Renal pelvis (tissue), 12 donors: Measurements from ENCODE around the gene SPATA19. TPM values are rescaled to one million over a fixed set of nuclear protein-coding genes. Genes with fewer than 3 reads are reported as not detected.
A peak's percentile ranks its signal among the peaks of the same experiment; 100 is the strongest.
"Not testable (repeated sequence)": the region's sequence is repeated elsewhere in the genome, so short reads cannot be mapped to it uniquely, and the experiment has no call there.

ENCODE experiments used
- DNase-seq: peaks from one replicate; pipeline ENCODE4 v3.0.0-alpha.2; 2013
- long read RNA-seq, 16 experiments: transcript quantifications; one replicate each; lab custom pipeline, GENCODE V29; 2026
- polyA plus RNA-seq, 3 donors: library from polyadenylated mRNA; unstranded; fragments of 120-200 nt; gene quantifications; one replicate each; pipeline ENCODE4 v1.2.1, GENCODE V29; 2013; ENCODE audit not compliant: insufficient read length in 3 of 3

SPATA19 gene
- polyA plus RNA-seq, result not detected
- long read RNA-seq, donor 1, result 0 reads
- long read RNA-seq, donor 2, result 0 reads
- long read RNA-seq, donor 3, result 0 reads
- long read RNA-seq, donor 4, result 0 reads
- long read RNA-seq, donor 5, result 0 reads
- long read RNA-seq, donor 6, result 0 reads
- long read RNA-seq, donor 7, result 0 reads
- long read RNA-seq, donor 8, result 0 reads
- long read RNA-seq, donor 9, result 0 reads
- long read RNA-seq, donor 10, result 0 reads
- long read RNA-seq, donor 11, result 0 reads
- long read RNA-seq, donor 12, result 0 reads
- long read RNA-seq, donor 13, result 0 reads
- long read RNA-seq, donor 14, result 0 reads
- long read RNA-seq, donor 15, result 0 reads
- long read RNA-seq, donor 16, result 0 reads

GRCh38 chr11:133845413-133845812, at the start of gene SPATA19:
Gene SPATA19, minus strand, starts transcription at chr11:133845513. Its CDS starts 67 bp downstream, at chr11:133845446.
- no peak for DNase-seq

DNA sequence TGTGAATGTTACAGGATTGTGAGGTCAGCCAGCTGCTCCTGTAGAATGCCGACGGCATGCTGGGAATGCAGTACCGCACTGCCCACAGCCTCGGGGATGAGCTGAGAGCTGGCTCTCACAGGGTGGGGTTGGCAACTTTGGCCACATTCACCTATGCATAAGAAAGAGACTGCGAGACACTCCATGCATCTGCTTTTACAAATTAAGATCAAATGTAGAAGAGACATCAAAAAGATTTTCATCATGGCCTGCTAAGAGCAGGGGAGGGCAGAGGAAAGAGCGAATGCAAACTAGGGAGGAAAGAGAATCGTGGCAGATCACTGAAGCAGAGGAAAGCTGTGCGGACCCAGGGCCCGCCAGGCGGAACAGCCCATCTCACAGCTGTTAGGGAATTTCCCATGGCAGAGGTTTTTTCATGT, 49.8 kb upstream of the SPATA19 start:
- DNase-seq, result peak; percentile 39

- no peak for DNase-seq
Measured at GRCh38 chr11:133893381-133893780, 48.1 kb upstream of the SPATA19 start.

DNA sequence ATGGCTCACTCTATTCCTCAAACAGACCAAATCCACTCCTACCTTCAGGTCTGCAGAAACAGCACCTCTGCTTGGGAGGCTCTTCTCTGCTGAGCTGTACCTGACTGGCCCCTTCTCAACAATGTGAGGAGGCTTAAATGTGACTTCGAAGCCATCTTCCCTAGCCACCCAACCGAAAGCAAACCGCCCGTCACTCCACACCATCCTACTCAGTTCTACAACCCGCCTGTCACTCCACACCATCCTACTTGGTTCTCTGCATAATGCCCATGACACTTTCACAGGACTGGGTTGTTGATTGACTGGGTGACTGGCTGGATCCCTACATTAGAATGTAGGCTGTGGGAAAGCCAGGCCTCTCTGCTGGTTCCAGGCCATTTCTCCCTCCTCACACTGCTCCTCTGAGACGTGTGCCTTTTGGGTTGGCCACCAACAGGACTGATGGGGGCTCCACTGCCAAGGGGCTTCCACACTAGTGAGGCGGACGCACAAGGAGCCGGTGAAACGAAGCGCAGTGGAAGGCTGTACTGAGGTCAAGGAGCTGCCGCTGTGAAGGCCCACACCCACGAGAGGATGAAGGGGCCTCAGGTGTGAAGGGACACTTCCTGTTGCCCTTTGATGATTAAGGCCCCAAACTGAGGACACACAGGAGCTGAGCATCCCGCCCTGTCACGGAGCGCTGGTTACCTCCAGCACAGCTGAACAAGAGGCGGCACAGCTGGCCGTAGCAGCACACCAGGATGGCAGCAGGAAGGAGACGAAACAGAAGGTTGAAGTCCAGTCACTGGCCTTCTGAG, 47.5 kb upstream of the SPATA19 start:
- no peak for DNase-seq

DNA sequence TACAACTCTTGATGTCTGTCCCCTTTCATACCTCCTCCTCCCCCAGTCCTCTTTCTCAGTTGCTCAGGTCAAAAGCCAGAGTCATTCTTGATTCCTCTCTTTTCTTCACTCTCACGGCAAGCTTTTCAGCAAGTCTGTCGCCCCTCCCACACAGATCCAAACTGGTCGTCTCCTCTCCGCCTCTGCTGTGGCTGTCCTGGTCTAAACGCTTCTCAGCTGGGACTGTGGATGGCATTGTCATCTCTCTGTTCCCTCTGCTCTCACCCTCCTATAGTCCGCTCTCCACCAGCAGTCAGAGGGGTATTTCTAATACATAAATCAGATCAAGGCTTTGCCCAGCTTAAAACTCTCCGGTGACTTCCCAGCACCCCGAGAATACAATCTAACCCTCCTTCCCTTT, 46.8 kb upstream of the SPATA19 start:
- DNase-seq, result no peak

DNA sequence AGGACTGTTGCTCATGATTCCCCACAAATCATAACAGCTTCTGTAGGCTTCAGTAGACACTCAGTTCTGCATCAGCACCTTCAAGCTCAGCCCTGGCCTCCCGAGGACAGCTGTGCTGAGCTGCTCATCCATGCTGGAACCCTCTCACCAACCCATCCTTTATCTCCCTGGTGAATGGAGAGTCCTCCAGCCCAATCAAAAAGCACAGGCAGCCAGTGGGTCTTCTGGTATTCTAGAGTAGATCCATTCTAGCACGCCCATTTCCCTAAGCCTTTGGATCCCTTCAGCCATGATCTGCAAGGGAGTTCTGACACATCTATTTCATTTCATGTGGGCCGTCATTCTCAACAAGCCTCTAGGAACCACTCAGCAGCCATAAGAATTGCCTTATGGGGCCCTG, 44.6 kb upstream of the SPATA19 start:
- DNase-seq, result no peak

DNA sequence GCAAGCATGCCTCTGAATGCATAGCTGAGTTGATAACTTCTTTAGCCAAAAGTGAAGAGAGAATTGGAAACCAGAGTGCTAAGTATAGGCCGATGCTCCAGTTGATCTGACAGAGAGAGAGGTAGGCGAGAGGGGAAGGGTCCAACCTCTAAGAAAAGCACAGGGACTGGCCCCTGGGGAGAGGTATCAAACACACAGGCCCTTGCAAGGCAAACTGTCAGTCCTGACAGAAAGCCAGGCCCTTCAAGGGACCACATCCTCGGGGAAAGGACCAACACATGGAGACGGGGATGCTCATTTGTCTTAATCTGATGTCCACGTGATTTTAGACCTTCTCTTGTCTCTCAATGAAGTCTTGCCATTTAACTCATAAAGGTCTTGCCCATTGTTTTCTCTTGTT, 43.9 kb upstream of the SPATA19 start:
- no peak for DNase-seq

DNA sequence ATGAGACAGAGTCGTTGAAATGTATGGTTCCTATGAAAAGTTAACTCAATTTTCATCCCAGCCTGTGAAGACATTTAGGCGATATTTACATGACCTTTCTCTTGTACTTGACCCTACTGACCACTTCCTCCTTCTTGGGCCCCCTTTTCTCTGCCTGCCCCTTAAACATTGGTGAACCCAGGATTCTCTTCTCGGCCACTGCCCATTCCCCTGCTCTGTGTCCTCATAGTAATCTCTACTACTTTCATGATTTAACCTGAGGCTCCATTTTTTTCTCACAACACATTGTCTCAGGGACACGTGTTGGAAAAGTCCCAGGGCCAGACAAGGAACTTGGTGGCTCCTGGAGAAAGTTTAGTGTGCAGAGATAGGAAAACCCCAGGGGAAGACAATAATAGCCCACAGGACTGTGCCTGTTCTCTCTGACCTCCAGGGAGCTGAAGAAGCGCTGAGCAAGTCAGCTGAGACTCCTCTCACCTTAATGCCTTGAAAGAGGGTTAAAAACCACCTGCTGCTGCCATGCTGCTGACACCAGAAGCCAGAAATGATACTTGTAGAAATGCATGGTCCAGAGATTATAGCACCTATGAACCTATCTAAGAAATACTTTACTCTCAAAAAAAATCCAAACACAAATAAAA, 42.5 kb upstream of the SPATA19 start:
- DNase-seq, result no peak

GRCh38 chr11:133886029-133886428, 40.7 kb upstream of the SPATA19 start:
- no peak for DNase-seq

DNA sequence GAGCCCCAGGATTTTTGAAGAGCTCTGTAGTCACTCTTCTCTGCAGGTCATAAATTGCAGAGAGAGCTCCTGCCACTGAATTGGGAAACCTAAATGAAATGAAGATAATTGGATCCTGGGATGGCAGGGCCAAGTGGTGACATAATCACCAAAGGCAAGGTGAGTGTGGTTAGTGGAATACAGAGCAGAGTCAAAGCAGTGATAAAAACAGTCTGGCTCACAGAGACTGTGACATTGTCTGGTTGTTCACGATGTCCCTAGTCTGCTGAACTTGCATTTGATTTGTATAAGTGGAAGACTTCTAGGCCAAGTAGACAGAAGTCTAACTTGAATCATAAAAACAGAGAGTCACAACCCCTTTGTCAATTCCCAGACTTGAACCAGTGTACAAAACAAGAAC, 26.8 kb upstream of the SPATA19 start:
- DNase-seq, result no peak

- DNase-seq, result no peak
Measured at GRCh38 chr11:133867456-133867855, 22.1 kb upstream of the SPATA19 start.

DNA sequence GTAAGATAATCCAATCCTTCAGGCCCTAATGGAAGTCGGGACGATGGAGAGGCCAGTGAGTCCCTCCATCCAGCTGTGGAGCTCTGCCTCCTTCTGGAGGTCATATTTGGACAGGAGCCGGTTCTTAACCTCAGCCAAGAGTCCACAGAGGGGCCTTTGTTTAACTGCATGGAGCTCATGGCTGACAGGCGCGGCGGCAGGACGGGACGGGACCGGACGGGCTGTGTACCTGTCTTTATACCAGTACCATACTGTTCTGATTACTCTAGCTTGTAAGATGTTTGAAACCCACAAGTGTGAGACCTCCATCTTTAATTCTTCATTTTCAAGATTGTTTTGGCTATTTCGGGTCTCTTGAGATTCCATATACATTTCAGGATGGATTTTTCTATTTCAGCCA, 20.2 kb upstream of the SPATA19 start:
- no peak for DNase-seq

DNA sequence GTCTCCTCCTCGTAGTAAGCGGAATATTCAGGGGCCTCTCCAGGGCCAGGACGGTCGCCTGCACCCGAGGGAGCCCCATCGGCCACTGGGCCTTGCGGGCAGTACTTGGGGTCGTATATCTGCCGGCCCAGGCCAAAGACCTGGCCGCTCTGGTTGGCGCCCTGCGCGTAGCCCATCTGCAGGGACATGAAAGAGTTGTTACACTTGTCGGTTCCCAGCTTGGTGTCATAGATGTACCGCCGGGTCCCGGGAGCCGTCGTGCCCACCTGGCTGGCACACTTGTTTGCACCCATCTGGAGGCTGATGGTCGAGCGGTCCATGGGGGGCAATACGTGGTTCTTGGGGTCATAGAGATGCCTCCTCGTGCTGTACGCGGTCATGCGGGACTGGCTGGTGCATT, 19.4 kb upstream of the SPATA19 start:
- no peak for DNase-seq

- no peak for DNase-seq
Measured at GRCh38 chr11:133860151-133860550, 14.8 kb upstream of the SPATA19 start.

- not testable (repeated sequence) for DNase-seq
Measured at GRCh38 chr11:133854330-133854960, 9.1 kb upstream of the SPATA19 start.

DNA sequence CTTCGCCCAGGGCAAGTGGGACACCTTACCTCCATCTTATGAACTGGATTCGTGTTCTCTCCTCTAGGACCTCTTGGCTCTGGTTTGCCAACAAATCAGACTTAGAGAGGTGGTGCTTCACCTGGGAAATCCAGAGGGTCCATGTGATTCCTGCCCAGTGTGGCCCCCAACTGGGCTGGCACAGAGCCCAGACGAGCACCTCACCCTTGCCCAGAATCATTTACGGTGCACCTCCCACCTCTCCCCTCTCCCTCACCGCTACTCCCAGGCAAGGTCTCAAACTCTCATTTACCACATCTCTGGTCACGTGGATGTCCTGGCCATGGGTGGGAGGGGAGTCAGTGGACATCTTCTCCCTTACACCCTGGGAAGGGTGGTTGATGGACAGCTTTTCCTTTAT, 1.1 kb downstream of the SPATA19 start:
- no peak for DNase-seq

DNA sequence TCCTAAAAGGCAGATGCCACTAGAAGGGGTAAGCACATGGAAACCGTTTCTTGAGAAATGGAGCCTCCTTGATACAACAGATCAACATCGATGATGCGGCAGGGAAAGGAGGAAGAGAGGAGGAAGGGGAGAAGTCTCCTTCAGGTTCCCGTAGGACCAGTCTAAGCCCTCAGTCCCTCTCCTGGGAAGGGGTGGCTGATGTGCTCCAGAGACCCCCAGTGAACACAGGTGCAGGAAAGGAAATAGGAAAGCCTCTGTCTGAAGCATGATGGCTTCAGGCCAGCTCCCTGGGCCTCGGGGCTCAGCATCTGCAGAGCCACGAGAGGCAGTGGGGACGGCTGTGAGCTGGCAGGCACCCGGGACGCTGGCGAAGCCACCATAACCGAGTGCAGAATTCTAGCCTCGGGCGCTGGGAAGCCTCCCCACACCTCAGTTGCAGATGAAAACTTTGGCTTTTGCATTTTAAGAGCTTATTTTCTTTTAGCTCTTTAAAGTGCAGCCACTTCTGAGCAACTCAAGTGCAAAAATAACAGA, 1.8 kb downstream of the SPATA19 start:
- DNase-seq, result no peak

DNA sequence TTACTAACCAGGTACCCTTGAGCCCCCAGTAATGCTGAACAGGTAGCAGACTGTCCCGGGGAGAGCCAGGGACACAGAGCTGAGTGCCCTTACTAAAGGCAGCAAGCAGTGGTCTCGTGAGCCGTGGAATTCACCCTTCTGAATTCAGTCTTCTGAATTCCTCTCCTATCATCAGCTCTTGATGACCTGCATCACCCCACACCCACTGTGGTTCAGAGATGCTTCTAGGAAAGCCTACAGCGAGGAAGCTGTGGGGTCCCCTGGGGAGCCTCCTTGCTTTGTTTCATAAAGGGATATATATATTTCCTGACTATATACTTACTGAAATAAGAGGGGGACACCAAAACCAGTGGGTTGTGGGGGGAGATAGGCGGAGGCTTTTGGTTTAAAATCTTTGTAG, 2.6 kb downstream of the SPATA19 start:
- no peak for DNase-seq

GRCh38 chr11:133842053-133842452, 3.3 kb downstream of the SPATA19 start:
- DNase-seq, result no peak

GRCh38 chr11:133841279-133842043, 3.9 kb downstream of the SPATA19 start:
- no peak for DNase-seq

DNA sequence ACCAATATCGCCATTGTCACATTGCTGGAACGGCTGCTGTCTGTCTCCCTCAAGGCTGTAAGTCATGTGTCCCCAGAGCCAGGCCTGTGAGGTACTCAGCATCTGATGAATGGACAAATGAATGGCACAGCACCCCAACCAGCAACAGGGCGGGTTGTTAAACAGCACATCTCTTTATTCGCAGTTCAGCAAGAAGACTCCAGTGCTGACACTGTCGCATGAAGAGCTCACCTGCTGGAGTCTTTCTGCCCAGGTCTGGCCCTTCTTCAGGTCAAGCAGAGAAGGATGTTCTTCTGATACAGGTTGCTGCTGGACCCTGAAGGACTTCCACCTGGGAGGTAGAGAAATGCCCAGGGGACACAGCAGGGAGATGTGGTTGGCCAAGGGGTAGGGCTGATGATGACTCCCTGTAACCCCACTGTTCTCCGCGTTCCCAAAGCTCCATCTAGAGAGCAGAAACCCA, 4.8 kb downstream of the SPATA19 start:
- DNase-seq, result no peak
